Neural progenitor cell (in vitro differentiated cells): ENCODE results near the gene STK32B. TPM values are rescaled to one million over a fixed set of nuclear protein-coding genes. Genes with fewer than 3 reads are reported as not detected.

ENCODE experiments used
- DNase-seq: peaks from one replicate; pipeline ENCODE4 v3.0.0-alpha.2; 2016; ENCODE audit warnings: low spot score
- H2AFZ ChIP-seq: fragments of 200-600 bp; sonication (generic); replicated peaks from 2 replicates; pipeline ENCODE4 v1.6.1; 2016; ENCODE audit warnings: antibody characterized with exemption
- H3F3A ChIP-seq: fragments of 200-600 bp; sonication (generic); 2 replicates; pipeline ENCODE4 v1.6.1; 2016; ENCODE audit warnings: antibody characterized with exemption, low read depth
- H3K27ac ChIP-seq: fragments of 200-600 bp; sonication (generic); 2 replicates; pipeline ENCODE4 v1.5.1; 2016; ENCODE audit warnings: mild to moderate bottlenecking
- H3K27me3 ChIP-seq: fragments of 200-600 bp; sonication (generic); 2 replicates; pipeline ENCODE4 v1.6.1; 2016; ENCODE audit warnings: mild to moderate bottlenecking, moderate library complexity
- H3K36me3 ChIP-seq: fragments of 200-600 bp; sonication (generic); 2 replicates; pipeline ENCODE4 v1.5.1; 2016
- H3K4me1 ChIP-seq: fragments of 200-600 bp; sonication (generic); 2 replicates; pipeline ENCODE4 v1.6.1; 2016; ENCODE audit warnings: mixed run types
- H3K4me2 ChIP-seq: fragments of 200-600 bp; sonication (generic); 2 replicates; pipeline ENCODE4 v1.6.1; 2016
- H3K4me3 ChIP-seq: fragments of 200-600 bp; sonication (generic); 2 replicates; pipeline ENCODE4 v1.5.1; 2016
- H3K79me2 ChIP-seq: fragments of 200-600 bp; sonication (generic); 2 replicates; pipeline ENCODE4 v1.6.1; 2016; ENCODE audit warnings: low read depth
- H3K9ac ChIP-seq: fragments of 200-600 bp; sonication (generic); 2 replicates; pipeline ENCODE4 v1.6.1; 2016
- H3K9me3 ChIP-seq: fragments of 200-600 bp; sonication (generic); 2 replicates; pipeline ENCODE4 v1.5.1; 2016; ENCODE audit warnings: low read depth
- H4K20me1 ChIP-seq: fragments of 200-600 bp; sonication (generic); 2 replicates; pipeline ENCODE4 v1.6.1; 2016; ENCODE audit warnings: low read depth
- H3K27ac Mint-ChIP-seq: 3 replicates; pipeline ENCODE4 v1.8.0; 2021; ENCODE audit warnings: mixed read lengths
- H3K27me3 Mint-ChIP-seq: 2 replicates; pipeline ENCODE4 v1.8.0; 2022; ENCODE audit warnings: low read depth, mild to moderate bottlenecking, inconsistent platforms, moderate library complexity, mixed read lengths; ENCODE audit not compliant: insufficient read depth
- H3K36me3 Mint-ChIP-seq: 3 replicates; pipeline ENCODE4 v1.8.0; 2021; ENCODE audit warnings: mixed read lengths
- H3K4me1 Mint-ChIP-seq: 3 replicates; pipeline ENCODE4 v1.8.0; 2021; ENCODE audit warnings: mixed read lengths
- H3K4me3 Mint-ChIP-seq: 3 replicates; pipeline ENCODE4 v1.8.0; 2021; ENCODE audit warnings: mild to moderate bottlenecking, moderate library complexity, mixed read lengths
- H3K9me3 Mint-ChIP-seq: 3 replicates; pipeline ENCODE4 v1.8.0; 2020; ENCODE audit warnings: mixed read lengths
- EZH2 ChIP-seq: fragments of 200-600 bp; sonication (generic); IDR thresholded peaks from 2 replicates; pipeline ENCODE4 v1.6.1; 2017; ENCODE audit warnings: antibody characterized with exemption, mild to moderate bottlenecking, moderate library complexity
- EZH2phosphoT487 ChIP-seq: fragments of 200-600 bp; sonication (generic); IDR thresholded peaks from 2 replicates; pipeline ENCODE4 v1.6.1; 2017; ENCODE audit warnings: antibody characterized with exemption
- total RNA-seq: library from RNA; depleted of rRNA; stranded (reverse); fragments of >200 nt; gene quantifications from 2 replicates; pipeline ENCODE4 v1.2.3, GENCODE V29; 2015; ENCODE audit warnings: low replicate concordance
- TF ChIP-seq, protein P1 (sequence below): fragments of 200-600 bp; sonication (generic); IDR thresholded peaks from 2 replicates; pipeline ENCODE4 v1.5.1; 2017; ENCODE audit warnings: antibody characterized with exemption, mild to moderate bottlenecking

STK32B gene
- total RNA-seq, 1 donor from 2014 or later = 2.5 TPM

DNA sequence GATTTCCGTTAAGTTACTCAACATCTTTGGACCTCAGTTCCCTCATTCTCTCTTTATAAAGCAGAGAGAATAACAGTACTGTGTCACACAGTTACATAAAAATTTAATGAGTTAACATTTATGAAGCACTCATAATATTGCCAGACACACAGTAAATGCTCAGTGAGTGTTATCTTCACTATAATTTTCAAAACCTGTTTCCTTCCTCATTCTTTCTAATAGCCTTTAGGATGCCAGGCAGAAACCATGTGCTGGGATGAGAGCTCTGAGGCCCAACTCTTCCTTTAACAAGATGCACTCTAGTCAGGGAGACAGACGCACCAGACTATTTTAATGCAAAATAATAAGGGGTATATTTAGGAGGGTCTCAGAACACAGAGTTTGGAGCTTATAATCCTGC, 208.2 kb downstream of the STK32B start:
- H4K20me1 ChIP-seq = no peaks in the 10 kb centered on the region
- H3K27me3 ChIP-seq = no peaks in the 10 kb centered on the region
- peaks cover 4% of the 10 kb centered on the region for H3K27me3 Mint-ChIP-seq
- H2AFZ ChIP-seq = no peak overlapping the region
- no peaks in the 10 kb centered on the region for H3F3A ChIP-seq
- H3K4me3 ChIP-seq = no peak overlapping the region
- no peak overlapping the region for H3K4me2 ChIP-seq
- H3K9ac ChIP-seq = no peak overlapping the region
- no peak overlapping the region for H3K4me3 Mint-ChIP-seq
- no peaks in the 10 kb centered on the region for H3K4me1 ChIP-seq
- H3K27ac ChIP-seq = no peak overlapping the region
- no peak overlapping the region for H3K27ac Mint-ChIP-seq
- H3K79me2 ChIP-seq = no peaks in the 10 kb centered on the region
- H3K36me3 ChIP-seq = no peaks in the 10 kb centered on the region
- H3K4me1 Mint-ChIP-seq = no peaks in the 10 kb centered on the region
- no peak for DNase-seq
- no peaks in the 10 kb centered on the region for H3K9me3 ChIP-seq
- no peaks in the 10 kb centered on the region for H3K36me3 Mint-ChIP-seq
- H3K9me3 Mint-ChIP-seq = no peaks in the 10 kb centered on the region
- no peak for TF ChIP-seq EZH2
- TF ChIP-seq, protein P1, sequence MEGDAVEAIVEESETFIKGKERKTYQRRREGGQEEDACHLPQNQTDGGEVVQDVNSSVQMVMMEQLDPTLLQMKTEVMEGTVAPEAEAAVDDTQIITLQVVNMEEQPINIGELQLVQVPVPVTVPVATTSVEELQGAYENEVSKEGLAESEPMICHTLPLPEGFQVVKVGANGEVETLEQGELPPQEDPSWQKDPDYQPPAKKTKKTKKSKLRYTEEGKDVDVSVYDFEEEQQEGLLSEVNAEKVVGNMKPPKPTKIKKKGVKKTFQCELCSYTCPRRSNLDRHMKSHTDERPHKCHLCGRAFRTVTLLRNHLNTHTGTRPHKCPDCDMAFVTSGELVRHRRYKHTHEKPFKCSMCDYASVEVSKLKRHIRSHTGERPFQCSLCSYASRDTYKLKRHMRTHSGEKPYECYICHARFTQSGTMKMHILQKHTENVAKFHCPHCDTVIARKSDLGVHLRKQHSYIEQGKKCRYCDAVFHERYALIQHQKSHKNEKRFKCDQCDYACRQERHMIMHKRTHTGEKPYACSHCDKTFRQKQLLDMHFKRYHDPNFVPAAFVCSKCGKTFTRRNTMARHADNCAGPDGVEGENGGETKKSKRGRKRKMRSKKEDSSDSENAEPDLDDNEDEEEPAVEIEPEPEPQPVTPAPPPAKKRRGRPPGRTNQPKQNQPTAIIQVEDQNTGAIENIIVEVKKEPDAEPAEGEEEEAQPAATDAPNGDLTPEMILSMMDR = no peak
- no peak for TF ChIP-seq EZH2phosphoT487

DNA sequence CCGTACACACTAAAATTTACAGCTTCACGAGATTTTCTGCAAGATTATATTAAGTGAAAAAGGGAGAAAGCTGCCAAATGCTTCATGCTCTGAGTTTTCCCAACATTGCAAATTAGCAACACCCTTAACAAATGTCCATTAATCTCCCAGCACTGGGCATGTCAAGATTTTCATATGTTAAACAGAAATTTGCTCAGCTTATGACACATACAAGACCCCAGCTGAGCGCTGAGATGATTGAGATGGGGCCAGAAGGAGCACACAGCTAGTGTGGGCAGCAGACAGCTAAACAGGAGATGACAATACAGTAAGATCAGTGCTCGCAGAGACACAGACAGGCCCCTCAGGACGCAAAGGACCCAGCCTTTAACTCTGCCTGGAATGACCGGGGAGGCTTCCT, 208.8 kb downstream of the STK32B start:
- Histone ChIP-seq H3K27me3 (no peaks in the 10 kb centered on the region), H4K20me1 (no peaks in the 10 kb centered on the region), H3K4me2 (no peak overlapping the region), H3K9ac (no peak overlapping the region), H3K36me3 (no peaks in the 10 kb centered on the region), H3K4me1 (no peaks in the 10 kb centered on the region), H3K27ac (no peak overlapping the region), H3K4me3 (no peak overlapping the region), H3K9me3 (no peaks in the 10 kb centered on the region), H3K79me2 (no peaks in the 10 kb centered on the region), H3F3A (no peaks in the 10 kb centered on the region), H2AFZ (no peak overlapping the region)
- no peaks in the 10 kb centered on the region for H3K4me1 Mint-ChIP-seq
- H3K36me3 Mint-ChIP-seq = no peaks in the 10 kb centered on the region
- no peak for DNase-seq
- no peak overlapping the region for H3K4me3 Mint-ChIP-seq
- TF ChIP-seq EZH2 (no peak), EZH2phosphoT487 (no peak)
- TF ChIP-seq, protein P1 = no peak
- no peaks in the 10 kb centered on the region for H3K9me3 Mint-ChIP-seq
- no peak overlapping the region for H3K27ac Mint-ChIP-seq
- peaks cover 4% of the 10 kb centered on the region for H3K27me3 Mint-ChIP-seq

DNA sequence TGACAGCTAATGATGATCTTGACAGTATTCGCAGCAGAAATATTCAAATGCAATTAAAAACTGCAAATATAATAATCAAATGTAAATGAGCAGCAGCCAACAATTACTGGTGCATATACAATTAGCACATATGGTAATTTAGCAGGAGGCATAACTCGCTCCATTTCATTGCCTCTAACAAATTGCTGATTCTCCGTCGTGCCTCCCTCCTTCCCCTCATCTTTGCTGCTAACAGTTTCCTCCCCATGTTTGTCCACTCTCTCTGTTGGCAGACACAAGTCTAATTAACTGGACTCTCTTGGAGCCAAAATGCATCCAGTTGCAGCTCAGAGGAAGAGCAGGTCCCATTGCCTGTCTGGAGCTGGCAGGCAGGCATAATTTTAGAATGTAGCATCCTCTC, 210.6 kb downstream of the STK32B start:
- H3K9me3 ChIP-seq = no peaks in the 10 kb centered on the region
- no peak overlapping the region for H3K4me2 ChIP-seq
- no peak overlapping the region for H3K4me3 ChIP-seq
- H3K4me3 Mint-ChIP-seq = no peak overlapping the region
- no peaks in the 10 kb centered on the region for H3K9me3 Mint-ChIP-seq
- H3K4me1 Mint-ChIP-seq = no peaks in the 10 kb centered on the region
- no peaks in the 10 kb centered on the region for H3K79me2 ChIP-seq
- no peaks in the 10 kb centered on the region for H3K4me1 ChIP-seq
- no peaks in the 10 kb centered on the region for H3F3A ChIP-seq
- H3K27ac ChIP-seq = no peak overlapping the region
- H4K20me1 ChIP-seq = no peaks in the 10 kb centered on the region
- H3K36me3 Mint-ChIP-seq = no peaks in the 10 kb centered on the region
- H2AFZ ChIP-seq = no peak overlapping the region
- no peaks in the 10 kb centered on the region for H3K27me3 ChIP-seq
- no peak overlapping the region for H3K9ac ChIP-seq
- TF ChIP-seq, protein P1 = no peak
- TF ChIP-seq EZH2 (no peak), EZH2phosphoT487 (no peak)
- H3K36me3 ChIP-seq = no peaks in the 10 kb centered on the region
- no peak overlapping the region for H3K27ac Mint-ChIP-seq
- DNase-seq = no peak
- H3K27me3 Mint-ChIP-seq = peaks cover 4% of the 10 kb centered on the region
